CD4-positive, alpha-beta T cell treated with Interferon gamma for 1 hour (primary cell): ENCODE data around the gene CD151.

Experiments
- DNase-seq: peaks from one replicate; pipeline ENCODE4 v3.0.0-alpha.2; 2020

CD151 gene

DNA sequence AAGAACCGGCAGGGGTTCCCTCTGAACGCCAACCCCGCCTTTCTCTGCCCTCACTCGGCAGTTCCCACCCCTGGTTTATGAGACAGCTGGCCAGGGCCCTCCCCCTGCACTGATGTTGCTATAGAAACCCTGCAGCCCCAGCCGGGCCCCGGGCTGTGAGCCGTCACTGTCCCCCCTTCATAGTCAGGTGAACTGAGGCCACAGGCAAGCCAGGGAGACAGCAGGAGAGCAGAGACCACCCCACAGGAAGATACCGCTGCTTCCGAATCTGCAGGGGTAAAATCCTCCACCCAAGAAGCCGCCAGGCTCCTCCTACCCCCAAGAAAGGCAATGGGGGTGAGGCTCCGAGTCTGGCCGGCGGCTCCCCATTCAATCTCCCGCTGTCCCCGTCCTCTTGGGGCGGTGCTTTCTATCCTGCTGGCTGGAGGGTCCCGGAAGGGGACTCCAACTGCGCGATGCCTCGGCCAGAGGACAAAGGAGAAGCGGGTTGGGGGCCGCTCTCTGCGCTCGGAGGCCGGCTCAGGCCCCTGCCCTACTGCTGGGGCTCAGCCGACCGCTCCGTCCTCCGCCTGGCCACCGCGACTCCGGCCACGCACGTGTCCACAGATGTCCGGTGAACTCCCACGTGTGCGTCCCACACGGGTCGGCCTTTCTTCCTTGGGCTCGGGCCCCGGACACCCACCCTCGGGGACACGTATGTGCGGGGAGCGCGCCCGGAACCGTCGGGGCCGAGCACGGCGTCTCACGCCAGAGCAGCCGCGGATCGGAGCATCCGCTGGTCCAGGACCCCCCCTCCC is 35.3 kb upstream of the CD151 start:
- peak; percentile 87 for DNase-seq

DNA sequence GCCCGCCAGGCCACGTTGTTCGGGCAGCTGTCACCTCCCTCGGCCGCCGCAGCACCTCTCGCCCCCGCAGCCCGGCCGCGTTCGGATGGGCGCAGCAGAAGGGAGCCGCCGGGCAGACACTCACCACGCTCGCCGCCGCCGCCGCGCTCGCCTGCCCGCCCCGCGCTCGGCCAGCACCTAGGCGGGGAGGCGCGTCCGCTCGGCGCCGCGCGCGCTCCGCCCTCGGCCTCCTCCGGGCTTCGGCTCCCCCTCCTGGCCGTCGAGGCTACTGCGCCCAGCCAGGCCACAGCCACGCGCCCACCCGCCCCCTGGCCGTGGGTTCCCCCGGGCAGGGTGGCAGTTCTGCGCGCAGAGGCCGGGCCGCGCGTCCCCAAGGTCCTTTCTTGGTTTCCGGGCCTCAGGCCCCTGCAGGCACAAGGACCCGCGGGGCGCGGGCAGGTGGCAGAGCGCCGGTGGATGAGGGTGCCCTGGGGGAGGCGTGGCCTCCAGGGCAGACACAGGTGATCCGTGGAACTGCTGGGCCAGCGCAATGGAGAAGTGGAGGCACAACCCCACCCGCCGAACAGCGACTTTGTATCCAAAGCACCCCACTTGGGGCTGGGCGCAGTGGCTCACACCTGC is 34.5 kb upstream of the CD151 start, which contains the start of gene SLC25A22:
Gene SLC25A22, minus strand, starts transcription at position 189 of the 621 bp plus-strand sequence. CDS start 3,275 bp downstream, outside the sequence.
- peak; percentile 77 for DNase-seq

DNA sequence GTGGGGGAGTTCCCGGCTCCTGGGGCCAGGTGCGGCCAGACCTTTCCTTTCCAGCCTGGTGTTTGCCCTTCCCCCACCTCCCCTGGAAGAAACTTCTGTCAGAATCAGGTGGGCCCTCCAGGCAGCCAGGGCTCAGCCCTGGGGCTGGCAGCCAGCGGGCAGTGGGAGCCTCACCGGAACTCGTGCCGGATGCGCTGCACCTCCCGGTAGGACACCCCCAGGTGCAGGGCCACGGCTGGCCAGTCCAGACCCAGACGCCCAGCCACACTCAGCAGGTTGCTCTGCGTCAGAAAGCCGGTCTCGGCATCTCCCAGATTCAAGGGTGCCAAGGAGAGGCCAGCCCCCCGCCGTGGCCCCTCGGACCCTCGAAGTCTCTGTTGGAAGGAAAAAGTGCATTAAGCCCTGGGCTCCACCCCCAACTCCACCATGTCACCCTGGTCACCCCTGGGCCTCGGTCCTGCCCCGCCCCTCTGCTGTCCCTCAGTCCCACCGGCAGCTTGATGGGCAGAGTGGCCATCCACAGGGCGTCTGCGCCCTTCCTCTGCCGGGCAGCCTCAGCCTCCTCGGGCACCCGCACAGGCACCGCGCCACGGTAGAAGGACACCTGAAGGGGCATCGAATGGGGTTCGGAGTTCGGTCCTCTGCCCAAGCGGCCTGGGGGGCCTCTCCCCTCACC is 33.0 kb upstream of the CD151 start:
- DNase-seq, result no peak

DNA sequence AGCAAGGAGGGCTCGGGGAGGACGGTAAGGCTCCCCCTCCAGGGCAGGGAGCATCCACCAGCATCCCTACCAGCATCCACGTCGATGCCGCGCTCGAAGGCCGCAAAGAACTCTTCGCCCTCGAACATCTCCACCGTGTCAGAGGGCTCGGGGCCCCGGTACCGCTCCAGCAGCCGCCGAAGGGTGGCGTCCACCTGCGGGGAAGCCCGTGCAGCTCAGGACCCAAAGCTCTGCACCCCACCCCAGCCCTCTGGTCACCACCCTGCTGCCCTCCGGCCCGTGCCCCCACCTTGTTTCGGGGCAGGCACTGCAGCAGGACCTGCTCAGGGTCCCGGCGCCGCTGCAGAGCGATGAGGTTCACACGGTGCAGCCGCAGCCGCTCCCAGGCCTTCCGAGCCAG is 32.3 kb upstream of the CD151 start:
- no peak for DNase-seq

DNA sequence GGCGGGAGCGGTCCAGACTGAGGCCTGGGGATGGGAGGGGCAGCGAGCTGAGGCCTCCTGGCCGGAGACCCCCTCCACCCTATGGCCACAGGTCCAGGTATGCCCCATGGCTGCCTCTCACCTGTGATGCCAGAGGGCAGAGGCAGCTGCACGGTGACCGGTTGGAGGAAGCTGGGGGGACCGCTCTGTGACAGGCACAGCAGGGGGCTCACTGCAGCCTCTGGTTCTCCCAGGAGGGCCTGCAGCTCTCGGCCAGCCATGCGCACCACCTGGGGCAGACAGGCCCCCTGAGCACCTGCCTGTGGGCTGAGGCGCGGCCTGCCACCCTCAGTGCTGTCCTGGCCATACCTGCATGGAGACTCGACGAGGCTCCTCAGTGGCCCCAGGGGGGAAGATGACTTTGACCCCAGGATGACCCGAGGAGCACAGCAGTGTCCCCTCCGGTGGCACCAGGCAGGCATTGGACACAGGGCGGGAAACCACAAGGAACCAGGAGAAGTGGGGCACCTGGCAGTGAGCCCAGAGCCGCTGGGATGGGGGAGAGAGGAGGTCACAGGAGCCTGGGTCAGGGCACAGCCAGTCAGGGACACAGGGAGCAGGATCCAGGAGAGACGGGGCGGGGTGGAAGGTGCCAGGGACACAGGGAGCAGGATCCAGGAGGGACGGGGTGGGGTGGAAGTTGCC is 31.5 kb upstream of the CD151 start:
- DNase-seq, result no peak

DNA sequence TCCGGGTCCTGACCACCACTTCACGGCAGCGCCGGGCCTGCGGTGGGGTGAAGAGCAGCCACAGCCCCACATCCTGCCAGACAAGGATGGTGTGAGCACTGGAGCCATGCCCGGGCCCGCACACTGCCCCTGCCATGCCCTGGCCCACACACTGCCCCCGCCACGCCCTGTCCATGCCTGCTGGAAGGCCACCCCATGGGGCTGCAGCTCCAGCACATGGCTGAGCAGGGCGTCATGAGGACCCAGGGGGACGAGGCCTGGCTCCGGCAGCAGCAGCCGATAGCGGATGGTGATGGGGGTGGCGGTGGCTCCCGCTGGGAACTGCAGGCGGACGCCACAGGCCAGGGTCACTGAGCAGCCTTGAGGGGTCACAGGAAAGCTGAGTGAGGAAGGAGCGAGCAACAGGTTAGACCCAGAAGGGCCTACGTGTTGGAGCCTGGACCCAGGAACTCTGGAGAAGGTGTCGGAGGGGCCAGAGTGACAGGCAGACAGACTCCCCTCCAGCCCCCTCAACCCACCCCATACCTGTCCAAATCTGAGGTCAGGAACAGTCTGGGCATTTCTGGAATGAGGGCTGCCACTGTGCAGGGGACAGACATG is 30.6 kb upstream of the CD151 start:
- DNase-seq, result no peak

DNA sequence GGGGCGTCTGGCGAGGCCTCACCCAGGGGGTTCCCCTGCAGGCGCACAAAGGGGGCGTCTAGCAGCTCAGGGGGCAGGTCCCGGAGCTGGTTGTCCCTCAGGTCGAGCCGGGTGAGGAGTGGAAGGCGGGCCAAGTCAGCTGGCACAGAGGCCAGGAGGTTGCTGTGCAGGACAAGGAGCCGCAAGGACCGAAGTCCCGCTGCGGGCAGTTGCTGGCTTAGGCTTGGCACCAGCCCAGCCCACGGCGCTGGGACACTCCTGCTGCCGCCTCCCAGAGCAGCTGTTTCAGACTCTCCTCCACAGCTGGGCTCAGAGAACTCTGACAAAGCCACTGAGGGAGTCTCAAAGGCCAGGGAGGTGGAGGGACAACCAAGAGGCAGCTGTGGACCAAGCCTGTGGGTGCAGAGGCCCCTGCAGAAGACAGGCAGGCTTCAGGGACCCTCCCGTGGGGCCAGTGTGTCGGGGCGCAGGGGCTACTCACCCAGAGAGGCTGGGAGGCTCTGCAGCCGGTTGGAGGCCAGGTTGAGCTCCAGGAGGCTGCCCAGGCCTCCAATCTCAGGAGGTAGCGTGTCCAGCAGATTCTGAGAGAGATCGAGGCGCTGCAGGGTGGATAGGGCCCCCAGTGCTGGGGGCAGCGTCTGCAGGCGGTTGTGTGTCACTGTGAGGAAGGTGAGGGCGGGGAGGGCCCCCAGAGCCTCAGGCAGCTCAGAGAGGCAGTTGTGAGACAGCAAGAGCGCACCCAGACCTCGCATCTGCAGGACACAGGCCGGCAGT is 29.9 kb upstream of the CD151 start:
- no peak for DNase-seq

DNA sequence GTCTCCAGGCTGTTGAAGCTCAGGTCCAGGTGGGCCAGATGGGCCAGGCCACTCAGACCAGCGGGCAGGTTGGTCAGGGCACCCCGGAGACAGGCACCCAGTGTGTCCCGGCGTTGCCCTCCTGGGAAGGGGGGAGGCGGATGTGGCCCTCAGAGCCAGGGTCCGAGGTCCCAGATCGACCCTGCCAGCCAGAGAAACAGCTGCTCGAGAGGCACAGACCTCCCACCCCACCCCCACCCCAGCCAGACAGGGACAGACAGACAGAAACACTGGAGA is 29.3 kb upstream of the CD151 start:
- DNase-seq, result no peak

DNA sequence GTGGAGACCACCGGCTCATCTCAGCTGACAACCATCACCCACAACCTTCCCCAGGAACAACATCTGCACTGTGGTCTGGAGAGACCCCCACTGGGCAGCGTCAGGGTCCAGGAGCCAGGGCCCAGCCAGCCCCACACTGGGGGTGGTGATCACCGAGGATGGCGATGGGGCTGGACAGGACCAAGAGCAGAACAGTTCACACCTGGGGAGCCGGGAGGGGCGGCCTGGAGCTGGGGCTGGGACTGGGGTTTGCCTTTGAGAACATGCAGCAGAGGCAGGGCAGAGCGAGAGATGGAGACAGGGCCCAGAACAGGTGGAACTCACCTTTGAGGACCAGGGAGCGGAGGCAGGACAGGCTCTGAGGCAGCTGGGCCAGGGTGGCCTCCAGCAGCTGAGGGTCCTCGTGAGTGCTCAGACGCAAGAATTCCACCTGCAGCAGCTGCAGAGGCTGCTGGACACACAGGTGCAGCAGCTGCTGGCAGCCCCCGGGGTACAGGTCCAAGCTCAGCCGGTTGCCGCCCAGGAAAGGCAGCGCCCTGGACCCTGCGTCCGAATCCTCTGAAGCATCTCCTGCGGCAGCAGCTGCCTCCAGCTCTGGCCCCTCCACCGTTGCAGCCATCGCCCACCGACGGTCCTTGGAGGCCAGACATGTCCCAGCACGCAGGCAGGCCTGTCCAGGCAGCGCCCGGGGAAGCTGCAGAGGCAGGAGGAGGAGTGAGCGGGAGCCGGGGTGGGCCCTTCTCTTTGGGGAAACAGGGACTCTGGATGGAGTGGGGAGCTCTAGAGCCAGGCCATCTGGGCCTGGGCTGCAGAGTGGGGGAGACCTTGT is 28.8 kb upstream of the CD151 start:
- DNase-seq, result no peak

DNA sequence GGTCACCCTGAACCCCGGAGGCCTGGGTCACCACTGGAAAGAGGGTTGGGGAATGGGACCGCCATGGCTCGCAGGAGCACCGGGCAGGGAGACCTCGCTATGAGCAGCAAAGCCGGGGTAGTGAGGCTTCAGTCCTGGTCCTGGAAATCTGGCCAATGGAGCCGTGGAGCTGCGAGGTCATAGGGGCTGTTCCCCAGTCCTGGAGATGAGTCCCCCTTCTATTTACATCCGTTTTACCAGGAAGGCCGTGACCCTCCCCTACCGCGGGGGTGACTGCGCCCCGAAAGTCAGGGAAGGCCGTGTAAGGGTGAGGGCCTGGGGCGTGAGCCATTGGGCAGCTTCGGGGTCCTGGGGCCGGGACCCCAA is 28.2 kb upstream of the CD151 start:
- no peak for DNase-seq

DNA sequence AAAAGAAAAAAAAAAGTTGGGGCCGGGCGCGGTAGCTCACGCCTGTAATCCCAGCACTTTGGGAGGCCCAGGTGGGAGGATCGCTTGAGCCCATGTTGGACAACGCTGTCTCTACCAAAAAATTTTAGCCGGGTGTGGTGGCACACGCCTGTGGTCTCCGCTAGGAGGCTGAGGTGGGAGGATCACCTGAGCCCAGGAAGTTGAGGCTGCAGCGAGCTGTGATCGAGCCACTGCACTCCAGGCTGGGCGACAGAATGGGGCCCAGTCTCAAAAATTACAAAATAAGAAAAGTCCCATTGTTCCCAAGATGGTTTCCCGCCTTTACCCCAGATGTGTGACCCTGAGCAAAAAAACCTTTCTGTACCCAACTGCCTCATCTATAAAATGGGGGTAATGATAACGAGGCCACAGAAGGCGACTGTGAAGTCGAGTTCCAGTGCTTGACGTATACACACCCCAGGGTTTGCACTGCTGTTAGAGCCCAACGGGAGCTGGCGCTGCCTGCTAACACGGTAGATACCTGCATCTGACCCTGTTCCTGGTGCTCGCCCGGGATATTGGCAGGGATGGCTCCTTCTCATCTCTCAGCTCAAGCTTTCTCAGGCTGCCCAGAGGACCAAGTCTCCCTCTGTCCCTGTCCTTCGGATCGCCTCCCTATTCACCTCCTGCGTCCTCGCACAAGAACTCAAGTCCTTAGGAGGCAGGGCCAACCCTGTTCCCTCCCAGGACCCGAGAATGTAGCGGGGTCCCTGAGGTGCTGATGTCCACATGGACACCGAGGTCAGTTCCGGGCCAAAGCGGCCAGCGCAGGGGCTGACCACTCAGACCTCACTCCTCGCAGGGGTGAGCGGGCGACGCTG is 24.1 kb upstream of the CD151 start:
- no peak for DNase-seq

DNA sequence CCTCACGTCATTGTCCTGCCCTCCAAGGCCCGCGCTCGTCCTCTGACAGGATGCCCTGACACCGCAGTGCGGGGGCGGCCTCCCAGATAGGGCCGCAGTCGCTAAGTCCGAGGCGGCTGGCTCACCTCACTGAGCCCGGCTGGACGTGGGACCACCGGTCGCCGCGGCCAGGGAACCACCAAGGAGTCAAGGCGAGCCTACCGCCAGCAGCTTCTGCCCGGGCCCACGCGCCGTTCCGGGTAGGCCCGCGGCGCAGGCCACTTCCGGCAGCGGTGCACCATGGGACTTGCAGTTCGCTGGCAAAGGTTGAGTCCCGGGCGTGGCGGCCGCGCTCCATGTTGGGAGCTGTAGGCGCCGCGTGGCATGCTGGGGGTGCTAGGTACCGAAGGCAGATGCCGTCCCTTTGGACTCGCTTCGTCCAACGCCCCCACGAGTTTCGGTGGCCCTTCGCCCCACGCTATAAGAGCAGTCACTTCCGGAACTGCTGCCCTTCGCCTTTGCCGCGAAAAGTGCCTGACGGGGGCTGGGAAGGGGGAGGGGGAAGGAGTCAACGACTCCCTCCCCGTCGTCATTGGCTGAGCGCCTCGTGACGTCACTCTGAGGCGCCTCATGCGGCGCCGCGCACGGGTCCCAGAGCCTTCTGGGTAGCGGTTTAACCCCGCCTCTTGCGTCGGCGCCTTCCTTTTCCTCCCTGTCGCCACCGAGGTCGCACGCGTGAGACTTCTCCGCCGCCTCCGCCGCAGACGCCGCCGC is 23.3 kb upstream of the CD151 start, which contains the start of gene RPLP2:
Gene RPLP2, plus strand, starts transcription at position 681 of the 753 bp plus-strand sequence. CDS start 268 bp downstream, outside the sequence.
- DNase-seq, result peak; percentile 96

DNA sequence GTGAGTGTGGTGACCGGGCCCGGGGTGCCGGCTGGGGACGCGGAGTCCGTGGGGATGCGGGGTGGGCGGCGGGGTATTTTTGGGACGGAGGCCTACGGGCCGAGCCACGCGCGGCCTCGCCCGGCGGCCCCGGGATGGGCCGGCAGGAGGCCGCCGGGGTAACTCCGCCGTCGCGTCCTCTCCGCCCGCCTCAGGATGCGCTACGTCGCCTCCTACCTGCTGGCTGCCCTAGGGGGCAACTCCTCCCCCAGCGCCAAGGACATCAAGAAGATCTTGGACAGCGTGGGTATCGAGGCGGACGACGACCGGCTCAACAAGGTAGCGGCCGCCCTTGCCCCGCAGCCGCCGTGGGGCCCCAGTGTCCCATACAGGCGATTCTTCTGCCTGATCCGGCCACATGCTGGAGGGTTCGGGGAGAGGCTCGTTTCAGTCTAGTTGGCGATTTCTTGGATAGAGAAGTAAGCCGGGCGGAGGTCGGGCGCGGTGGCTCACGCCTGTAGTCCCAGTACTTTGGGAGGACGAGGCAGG is 22.6 kb upstream of the CD151 start:
- no peak for DNase-seq

DNA sequence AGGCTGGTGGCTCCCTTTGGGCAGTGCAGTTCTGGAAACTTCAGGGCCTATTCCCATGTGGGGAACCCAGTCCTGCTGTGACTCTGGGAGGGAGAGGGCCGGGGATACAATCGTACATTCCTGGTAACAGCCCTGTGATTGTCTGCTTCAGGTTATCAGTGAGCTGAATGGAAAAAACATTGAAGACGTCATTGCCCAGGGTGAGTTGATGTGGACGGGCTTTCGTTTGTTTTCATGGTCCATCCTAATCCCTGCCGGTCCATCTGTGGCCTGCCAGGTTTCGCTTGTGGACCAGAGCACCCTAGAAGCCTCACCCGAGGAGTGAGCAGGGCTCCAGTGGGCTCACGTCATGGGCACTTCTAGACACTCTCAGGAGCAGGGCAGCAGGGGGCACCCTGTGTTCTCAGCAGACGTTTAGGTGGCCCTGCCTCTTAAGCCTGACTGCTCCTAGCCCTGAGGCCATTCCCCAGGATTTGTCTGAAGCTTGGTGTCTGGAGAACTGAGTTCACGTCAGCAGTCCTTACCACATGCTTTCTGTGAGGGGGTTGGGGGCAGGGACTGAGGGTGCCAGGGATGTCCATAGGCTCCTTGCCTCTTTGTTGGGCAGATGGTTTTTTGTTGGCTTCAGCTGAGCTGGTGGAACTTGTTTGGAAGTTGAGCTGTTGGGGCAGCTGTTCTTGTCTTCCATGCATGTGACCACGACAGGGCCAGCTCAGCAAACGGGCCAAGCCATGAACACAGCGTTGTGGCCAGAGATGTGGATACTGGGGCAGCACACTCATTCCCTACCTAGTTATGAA is 21.1 kb upstream of the CD151 start:
- no peak for DNase-seq

DNA sequence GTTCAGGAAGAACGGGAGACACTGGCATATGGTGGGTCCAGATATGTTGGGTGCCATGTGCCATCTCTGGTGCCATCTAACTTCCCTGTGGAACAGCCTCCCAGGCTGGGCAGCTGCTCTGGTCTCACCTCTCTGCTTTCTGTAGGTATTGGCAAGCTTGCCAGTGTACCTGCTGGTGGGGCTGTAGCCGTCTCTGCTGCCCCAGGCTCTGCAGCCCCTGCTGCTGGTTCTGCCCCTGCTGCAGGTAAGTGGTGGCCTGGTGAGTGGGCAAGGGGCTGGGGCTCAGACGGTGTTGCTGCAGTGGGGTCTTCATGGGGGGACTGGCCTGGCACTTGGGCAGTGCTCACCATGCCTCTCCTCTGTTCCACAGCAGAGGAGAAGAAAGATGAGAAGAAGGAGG is 20.4 kb upstream of the CD151 start:
- DNase-seq, result no peak

DNA sequence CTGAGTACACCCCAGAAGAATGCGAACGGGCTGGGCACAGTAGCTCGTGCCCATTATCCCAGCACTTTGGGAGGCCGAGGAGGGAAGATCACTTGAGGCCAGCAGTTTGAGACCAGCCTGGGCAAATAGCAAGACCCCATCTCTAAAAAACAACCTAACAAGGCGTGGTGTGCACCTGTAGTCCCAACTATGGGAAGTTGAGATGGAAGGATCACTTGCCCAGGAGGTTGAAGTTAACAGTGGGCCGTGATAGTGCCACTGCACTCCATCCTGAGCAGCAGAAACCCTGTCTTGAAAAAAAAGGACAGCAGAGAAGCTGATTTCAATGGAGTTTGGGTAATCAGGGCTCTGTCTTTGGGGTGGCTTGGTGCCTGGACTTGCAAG is 19.7 kb upstream of the CD151 start:
- DNase-seq, result no peak

DNA sequence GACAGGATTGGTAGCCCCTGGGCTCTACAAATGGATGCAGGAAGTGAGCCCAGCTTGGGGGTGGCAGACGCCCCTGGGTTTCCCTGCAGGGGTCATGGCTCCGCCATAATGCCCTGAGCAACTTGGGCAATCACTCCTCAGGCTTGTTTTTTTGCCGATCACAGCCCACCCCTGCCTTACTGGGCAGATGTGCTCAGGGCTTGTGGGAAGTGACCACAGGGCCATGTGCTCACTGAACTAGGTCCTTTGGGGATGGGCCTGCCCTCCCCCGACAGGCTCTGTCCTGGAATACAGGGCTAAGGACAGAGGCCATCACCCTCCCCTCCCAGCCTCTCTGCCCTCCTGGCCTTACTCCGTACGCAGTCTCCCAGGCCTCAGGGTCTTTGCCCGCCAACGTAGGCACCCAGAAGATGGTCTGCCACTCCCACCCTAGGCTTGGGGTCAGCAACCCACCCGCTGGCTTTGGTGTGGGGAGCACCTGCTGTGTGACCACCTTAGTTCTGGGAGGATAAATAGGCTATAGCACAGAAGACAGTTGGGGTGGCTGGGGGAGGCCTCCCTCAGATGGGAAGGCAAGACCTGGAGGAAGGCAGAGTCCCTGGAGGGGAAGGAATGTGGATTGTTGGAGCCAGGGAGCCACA is 19.2 kb upstream of the CD151 start:
- DNase-seq, result no peak
